ENCODE data around the gene GTF2F1.
A peak's percentile ranks its signal among the peaks of the same experiment; 100 is the strongest.

GRCh38 chr19:6424195-6424938 lies 31.4 kb upstream of the GTF2F1 start, which contains the start of gene KHSRP:
- TF ChIP-seq, protein P1, sequence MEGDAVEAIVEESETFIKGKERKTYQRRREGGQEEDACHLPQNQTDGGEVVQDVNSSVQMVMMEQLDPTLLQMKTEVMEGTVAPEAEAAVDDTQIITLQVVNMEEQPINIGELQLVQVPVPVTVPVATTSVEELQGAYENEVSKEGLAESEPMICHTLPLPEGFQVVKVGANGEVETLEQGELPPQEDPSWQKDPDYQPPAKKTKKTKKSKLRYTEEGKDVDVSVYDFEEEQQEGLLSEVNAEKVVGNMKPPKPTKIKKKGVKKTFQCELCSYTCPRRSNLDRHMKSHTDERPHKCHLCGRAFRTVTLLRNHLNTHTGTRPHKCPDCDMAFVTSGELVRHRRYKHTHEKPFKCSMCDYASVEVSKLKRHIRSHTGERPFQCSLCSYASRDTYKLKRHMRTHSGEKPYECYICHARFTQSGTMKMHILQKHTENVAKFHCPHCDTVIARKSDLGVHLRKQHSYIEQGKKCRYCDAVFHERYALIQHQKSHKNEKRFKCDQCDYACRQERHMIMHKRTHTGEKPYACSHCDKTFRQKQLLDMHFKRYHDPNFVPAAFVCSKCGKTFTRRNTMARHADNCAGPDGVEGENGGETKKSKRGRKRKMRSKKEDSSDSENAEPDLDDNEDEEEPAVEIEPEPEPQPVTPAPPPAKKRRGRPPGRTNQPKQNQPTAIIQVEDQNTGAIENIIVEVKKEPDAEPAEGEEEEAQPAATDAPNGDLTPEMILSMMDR (IDR thresholded peaks at IDR 0.05) = no peak
- TF ChIP-seq POLR2A (IDR thresholded peaks at IDR 0.05) = peak; percentile 29 to 54
- TF ChIP-seq POLR2AphosphoS5 (IDR thresholded peaks at IDR 0.05) = peak; percentile 86 to 97 (median 94)
